Hematopoietic multipotent progenitor cell treated with erythropoietin and hydrocortisone succinate and interleukin-3 and kit ligand, for 8 days (in vitro differentiated cells): ENCODE data around the gene HECTD2.
A peak's percentile ranks its signal among the peaks of the same experiment; 100 is the strongest.
"Not testable (repeated sequence)": the region's sequence is repeated elsewhere in the genome, so short reads cannot be mapped to it uniquely, and the experiment has no call there.

ENCODE experiments used
- DNase-seq: peaks from one replicate; pipeline ENCODE4 v3.0.0-alpha.2; 2015

Gene HECTD2

GRCh38 chr10:91409869-91410637, at the start of gene HECTD2:
HECTD2 (plus strand) TSS chr10:91410344; CDS start chr10:91410439, 95 bp downstream.
- peak; percentile 73 for DNase-seq

GRCh38 chr10:91360461-91360860, 49.7 kb upstream of the HECTD2 start:
- DNase-seq = no peak

DNA sequence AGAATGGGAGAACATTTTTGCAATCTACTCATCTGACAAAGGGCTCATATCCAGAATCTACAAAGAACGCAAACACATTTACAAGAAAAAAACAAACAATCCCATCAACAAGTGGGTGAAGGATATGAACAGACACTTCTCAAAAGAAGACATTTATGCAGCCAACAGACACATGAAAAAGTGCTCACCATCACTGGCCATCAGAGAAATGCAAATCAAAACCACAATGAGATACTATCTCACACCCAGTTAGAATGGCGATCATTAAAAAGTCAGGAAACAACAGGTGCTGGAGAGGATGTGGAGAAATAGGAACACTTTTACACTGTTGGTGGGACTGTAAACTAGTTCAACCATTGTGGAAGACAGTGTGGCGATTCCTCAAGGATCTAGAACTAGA, 44.6 kb upstream of the HECTD2 start:
- DNase-seq = not testable (repeated sequence)

DNA sequence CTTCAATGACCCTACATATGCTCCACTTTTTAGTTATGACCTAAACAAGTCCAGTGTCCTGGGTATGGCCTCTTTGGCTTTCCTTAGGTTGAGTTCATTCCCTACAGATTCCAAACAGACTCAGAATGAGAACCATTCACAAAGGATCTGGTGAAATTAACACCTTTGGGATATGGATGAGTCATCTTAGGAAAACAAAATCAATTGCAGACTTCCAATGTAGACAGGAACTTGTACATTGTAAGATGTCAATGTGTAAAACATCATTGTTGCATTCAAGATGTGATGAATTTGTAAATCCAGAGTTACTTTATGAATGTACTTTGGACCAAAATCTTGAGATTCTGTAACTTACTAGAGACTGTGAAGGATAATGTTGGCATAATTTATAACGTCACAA, 43.4 kb upstream of the HECTD2 start:
- DNase-seq = no peak

DNA sequence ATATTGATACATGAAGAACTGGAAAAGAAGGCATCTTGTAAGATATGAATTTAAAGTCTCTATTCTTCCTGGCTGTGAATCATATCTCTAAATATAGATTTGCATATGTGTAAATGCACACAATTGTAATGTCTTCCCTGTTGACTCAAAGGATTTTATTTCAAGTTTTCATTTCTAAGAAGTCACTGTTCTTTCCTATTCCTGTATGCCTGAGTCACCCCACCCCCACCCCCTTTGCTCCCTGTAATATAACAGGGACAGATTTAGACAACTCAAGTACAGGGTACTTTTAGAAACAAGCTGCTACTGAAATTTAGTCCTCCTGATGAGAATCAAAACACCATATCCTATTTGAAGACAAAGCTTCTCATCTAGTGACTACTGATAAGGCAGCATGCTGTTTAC, 43.0 kb upstream of the HECTD2 start:
- DNase-seq = no peak

DNA sequence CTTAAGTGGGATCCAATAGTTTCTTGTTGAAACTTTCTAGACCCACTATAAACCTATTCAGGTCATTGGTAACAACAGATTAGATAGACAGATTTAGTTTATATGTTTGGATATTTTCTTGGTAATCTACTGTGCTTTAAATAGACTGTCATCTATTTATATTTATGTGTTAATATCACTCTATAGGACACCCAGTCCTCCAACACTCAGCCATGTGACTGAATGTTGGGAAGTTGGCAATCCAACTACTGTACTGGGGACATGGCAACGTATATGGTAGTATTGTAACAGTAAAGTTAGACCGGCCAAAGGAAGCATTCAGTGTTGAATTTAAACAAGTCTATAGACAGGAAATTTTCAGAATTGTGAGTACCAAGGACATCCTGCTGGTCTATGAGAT, 42.6 kb upstream of the HECTD2 start:
- no peak for DNase-seq

DNA sequence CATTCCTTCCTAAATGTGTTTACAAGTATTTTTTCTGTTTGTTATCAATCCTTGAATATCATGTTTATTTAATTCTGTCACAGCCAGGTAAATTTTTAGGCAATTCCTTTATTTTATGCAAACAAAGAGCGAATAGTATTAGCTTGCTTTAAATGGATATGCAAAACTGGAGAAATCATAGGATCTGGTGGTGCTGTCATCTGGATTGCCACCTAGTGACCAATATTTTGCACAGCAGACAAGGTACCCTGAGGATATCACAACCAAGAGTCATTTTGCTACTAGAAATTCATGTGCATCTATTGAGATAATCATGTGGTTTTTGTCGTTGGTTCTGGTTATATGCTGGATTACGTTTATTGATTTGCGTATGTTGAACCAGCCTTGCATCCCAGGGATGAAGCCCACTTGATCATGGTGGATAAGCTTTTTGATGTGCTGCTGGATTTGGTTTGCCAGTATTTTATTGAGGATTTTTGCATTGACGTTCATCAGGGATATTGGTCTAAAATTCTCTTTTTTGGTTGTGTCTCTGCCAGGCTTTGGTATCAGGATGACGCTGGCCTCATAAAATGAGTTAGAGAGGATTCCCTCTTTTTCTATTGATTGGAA, 40.1 kb upstream of the HECTD2 start:
- peak; percentile 13 for DNase-seq

DNA sequence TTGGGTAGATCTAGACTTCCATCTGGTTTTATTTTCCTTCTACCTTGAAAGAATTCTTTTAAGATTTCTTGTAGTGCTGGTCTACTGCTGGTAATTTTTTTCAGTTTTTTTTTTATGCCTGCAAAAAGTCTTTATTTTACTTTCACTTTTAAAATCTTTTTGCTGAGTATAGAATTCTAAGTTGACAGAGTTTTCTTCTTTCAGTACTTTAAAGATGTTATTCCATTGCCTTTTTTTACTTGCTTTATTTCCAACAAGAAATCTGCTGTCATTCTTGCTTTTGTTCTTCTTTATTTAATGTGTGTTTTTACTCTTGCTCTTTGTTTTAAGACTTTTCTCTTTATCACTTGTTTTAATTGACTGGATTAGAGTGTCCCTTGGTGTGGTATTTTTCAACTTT, 36.1 kb upstream of the HECTD2 start:
- DNase-seq = no peak

GRCh38 chr10:91378061-91378460, 32.1 kb upstream of the HECTD2 start:
- DNase-seq = peak; percentile 71

GRCh38 chr10:91380873-91381256, 29.3 kb upstream of the HECTD2 start:
- DNase-seq = peak; percentile 56

DNA sequence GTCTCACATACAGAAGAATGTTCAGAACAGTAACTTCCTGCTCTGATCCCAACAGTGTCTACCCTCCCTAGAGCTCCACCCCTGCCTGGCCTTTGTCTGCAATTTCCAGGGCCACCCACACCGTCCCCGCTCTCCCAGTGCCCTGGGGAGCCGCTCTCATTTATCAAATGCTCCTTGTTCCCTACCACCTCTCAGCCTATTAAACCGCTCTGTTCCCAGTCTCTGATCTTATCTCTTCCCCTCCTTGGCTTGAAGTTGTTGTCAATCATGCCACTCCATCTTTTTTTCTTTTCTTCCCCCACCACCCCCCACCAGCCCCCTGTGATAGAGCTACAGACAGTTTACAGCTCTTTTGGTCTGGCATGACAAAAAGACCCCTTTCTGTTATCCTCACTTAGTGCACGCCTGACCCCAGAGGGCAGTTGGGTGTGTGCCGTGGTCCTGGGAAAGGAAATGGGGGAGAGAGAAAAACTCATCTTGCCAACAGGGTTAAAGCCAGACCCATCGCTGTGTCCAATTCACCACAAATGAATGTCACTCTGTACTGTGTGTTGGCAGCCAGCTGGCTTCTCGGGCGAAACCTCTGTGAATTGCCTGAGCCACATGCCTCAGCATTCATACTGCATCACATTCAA, 28.8 kb upstream of the HECTD2 start:
- peak; percentile 26 for DNase-seq

GRCh38 chr10:91385306-91386085, 24.6 kb upstream of the HECTD2 start:
- no peak for DNase-seq

DNA sequence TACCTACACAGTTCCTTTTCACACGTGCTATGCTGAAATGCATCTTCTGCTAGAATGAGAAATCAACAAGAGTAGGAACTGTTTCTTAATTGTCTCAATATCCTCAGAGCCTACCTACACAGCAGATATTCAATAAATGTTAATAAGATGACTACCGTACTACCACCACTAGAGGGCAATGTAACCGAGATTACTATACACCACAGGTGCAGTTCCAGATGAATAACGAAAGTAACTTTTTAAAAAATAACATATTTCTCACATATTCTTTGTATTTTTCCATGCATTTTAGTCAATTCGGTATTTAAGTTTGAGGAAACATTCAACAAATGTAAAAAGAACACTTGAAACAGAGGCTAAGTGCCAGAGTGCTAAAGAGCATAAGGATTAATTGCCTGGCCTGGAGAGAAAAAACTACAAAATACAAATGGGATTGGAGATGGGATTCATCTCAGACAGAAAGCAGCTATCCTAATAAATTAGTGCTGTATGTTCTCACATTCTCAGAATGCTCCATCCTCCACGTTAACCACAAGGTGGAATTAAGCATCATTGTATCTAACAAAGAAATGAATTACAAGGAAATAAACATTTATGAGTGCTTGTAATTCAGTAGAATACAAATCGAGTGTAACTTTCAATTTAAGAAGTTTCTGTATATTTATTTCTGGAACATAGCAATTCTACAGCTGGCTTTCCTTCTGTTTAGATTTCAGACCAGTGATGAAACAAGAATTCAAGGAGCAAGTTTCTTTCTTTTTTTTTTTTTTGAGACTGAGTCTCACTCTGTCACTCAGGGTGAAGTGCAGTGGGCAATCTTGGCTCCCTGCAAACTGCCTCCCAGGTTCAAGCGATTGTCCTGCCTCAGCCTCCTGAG, 20.3 kb upstream of the HECTD2 start:
- DNase-seq = peak; percentile 76

- DNase-seq = not testable (repeated sequence)
Observed at GRCh38 chr10:91390513-91390825, 19.7 kb upstream of the HECTD2 start.

DNA sequence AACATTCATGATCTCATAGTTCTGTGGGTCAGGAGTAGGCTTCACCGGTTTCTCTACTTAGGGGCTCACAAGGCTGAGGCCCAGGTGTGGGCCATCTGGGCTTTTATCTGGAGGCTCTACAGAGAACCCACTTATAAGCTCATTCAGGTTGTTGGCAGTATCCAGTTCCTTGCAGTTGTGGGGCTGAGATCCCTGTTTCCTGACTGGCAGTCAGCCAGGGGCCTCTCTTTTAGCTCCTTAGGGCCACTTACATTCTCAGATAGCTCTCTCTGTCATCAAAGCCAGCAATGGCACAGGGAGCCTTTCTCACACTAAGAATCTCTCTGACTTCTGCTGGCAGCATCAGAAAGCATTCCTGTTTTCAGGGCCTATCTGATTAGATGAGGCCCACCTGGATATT, 18.2 kb upstream of the HECTD2 start:
- no peak for DNase-seq

- no peak for DNase-seq
Observed at GRCh38 chr10:91406322-91406721, 3.8 kb upstream of the HECTD2 start.

GRCh38 chr10:91409069-91409868, 875 bp upstream of the HECTD2 start:
- DNase-seq = peak; percentile 70

DNA sequence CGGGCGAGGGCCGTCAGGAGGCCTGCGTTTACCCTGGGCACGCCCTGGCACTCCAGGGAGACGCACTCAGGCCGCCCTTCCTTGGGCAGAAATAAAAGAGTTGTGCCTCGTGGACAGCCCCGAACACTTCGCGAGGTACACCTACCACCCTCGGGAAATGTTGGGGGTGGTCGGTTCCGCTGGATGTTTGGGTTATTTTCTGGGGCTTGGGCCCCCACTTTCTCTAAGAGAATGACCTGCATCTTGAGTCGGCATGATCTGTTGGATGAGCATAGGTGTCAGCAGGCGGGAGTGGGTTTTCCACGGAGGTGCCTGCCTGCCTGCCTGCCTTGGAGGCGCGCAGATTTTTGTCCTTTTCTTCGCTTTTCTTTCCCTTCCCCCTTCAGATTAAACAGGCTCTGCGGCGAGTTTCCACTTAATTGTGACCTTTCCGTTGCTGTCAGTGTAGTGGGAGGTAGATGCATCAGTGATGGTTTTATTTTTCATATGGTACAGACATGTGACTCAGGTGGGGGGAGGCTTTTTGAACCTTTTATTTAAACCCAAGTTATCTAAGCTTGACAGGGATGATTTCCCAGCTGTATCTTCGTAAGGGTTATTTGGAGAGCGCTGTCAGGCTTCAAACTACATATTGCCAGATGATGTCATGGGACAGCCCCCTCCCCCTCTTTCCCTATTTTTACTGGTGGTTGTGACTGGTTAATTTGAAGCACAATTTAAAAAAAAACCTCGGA, 661 bp downstream of the HECTD2 start:
- peak; percentile 24 for DNase-seq

- DNase-seq = no peak
Observed at GRCh38 chr10:91411621-91412020, 1.5 kb downstream of the HECTD2 start.

DNA sequence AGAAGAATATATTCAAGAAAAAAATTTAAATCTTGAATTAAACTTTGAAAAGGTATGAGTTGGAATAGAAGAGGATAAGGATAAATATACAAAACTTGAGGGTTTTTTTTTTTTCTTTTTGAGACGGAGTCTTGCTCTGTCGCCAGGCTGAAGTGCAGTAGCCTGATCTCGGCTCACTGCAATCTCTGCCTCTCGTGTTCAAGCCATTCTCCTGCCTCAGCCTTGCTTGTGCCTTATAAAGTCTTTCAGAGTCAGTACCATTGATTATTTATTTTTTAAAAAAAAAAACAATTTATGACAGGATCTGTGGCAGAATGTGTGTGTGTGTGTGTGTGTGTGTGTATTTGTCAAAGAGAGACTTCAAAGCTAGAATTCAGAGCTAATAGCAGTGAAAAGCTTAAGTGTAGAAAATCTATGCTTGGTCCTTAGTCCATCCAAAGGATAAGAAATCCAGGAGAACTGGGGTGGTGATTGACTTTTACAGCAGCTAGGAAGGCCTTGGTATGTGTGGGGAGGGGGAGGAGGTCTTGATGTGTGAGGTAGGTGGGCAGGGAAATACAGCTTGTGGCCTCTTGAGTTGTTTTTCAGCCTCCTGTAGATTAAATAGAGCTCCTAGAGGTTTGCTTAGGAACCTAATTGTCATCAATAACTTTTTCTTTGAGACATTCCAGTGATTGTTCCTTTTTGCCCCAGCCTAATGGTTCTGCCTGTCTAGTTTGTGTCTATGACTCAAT, 2.4 kb downstream of the HECTD2 start:
- DNase-seq = no peak
